ENCODE results near the gene PRKCE. TPM values are rescaled to one million over a fixed set of nuclear protein-coding genes. Genes with fewer than 3 reads are reported as not detected.

Gene PRKCE
- total RNA-seq, 1 experiment from 2014 or later, result 1.3 TPM

GRCh38 chr2:46148369-46148736 lies 496.9 kb downstream of the PRKCE start:
- no peak overlapping the region for H3K27ac Mint-ChIP-seq
- no peak for TF ChIP-seq CTCF (conservative IDR thresholded peaks at IDR 0.05)
- no peaks in the 10 kb centered on the region for H3K79me2 ChIP-seq (ENCODE audit: insufficient read depth, low read length)

More at GRCh38 chr2:46148369-46148736, 496.9 kb downstream of the PRKCE start:
- no peaks in the 10 kb centered on the region for H3K9me3 ChIP-seq (ENCODE audit: control insufficient read depth, low read depth, low read length)
- no peak overlapping the region for H3K4ac ChIP-seq (ENCODE audit: low read depth, low read length)
- no peak overlapping the region for H4K8ac ChIP-seq (replicated peaks; ENCODE audit: insufficient read length, low read depth, low read length)
- H3K79me1 ChIP-seq (ENCODE audit: insufficient read depth, low read depth, low read length, poor library complexity, severe bottlenecking), result no peaks in the 10 kb centered on the region
- no peak overlapping the region for H3K23ac ChIP-seq (ENCODE audit: insufficient read length, low read depth, low read length)
- no peak overlapping the region for H4K5ac ChIP-seq (ENCODE audit: insufficient read length, low read depth, low read length)
- no peak overlapping the region for H3K18ac ChIP-seq (ENCODE audit: insufficient read length, low read depth, low read length)
- H3K27me3 Mint-ChIP-seq (ENCODE audit: low read depth), result peaks cover 4% of the 10 kb centered on the region; the same call in 1 of the 2 replicates
- no peak overlapping the region for H2AFZ ChIP-seq (ENCODE audit: low read length)
- H2BK20ac ChIP-seq (ENCODE audit: low read depth, low read length, poor library complexity, severe bottlenecking), result no peak overlapping the region
- H3K27me3 ChIP-seq (ENCODE audit: insufficient read depth, low read length), result no peaks in the 10 kb centered on the region
- no peak overlapping the region for H2BK120ac ChIP-seq (ENCODE audit: low read depth, low read length, poor library complexity, severe bottlenecking)
- H3K27ac ChIP-seq (ENCODE audit: insufficient read length, low read depth, low read length), result no peak overlapping the region
- H3K56ac ChIP-seq (ENCODE audit: insufficient read length, low read depth, low read length), result no peak overlapping the region
- no peak overlapping the region for H3T11ph ChIP-seq (ENCODE audit: low read length)
- no peak overlapping the region for H2BK5ac ChIP-seq (ENCODE audit: insufficient read length, low read length)
- H3K4me3 Mint-ChIP-seq, result no peak overlapping the region
- no peak overlapping the region for H2BK12ac ChIP-seq (ENCODE audit: insufficient read length, low read depth, low read length)
- peaks cover 6% of the 10 kb centered on the region for H3K4me1 ChIP-seq (ENCODE audit: insufficient read depth, low read length)
- H3K36me3 Mint-ChIP-seq (ENCODE audit: insufficient read depth in 1 of 3, low read depth in 3 of 3), result no peaks in the 10 kb centered on the region
- H3K9me3 Mint-ChIP-seq, result no peaks in the 10 kb centered on the region
- H2BK15ac ChIP-seq (ENCODE audit: low read depth, low read length), result no peak overlapping the region
- H3K23me2 ChIP-seq (ENCODE audit: insufficient read length, low read depth, low read length, poor library complexity, severe bottlenecking), result no peaks in the 10 kb centered on the region
- H4K91ac ChIP-seq (ENCODE audit: insufficient read length, low read depth, low read length), result no peak overlapping the region
- no peak overlapping the region for H3K9ac ChIP-seq (ENCODE audit: extremely low read depth, insufficient read length, low read length)
- H3K14ac ChIP-seq (ENCODE audit: insufficient read depth, low read length), result no peak overlapping the region
- no peak for DNase-seq
- no CpG with 5 or more reads among the region's 2 CpGs for WGBS (ENCODE audit: extremely low coverage, insufficient read length, low lambda C conversion rate)
- peaks cover 11 to 18% of the 10 kb centered on the region in 2 experiments for H3K4me1 Mint-ChIP-seq
- H4K20me1 ChIP-seq (ENCODE audit: control insufficient read depth, insufficient read depth, insufficient read length), result no peaks in the 10 kb centered on the region
- no peak overlapping the region for H3K4me2 ChIP-seq (ENCODE audit: insufficient read depth, insufficient read length, low read length)
- no peak overlapping the region for H2AK5ac ChIP-seq (ENCODE audit: insufficient read length, low read length)
